Liver (tissue), 9 donors: ENCODE data around the gene POU3F3. TPM values are rescaled to one million over a fixed set of nuclear protein-coding genes. Genes with fewer than 3 reads are reported as not detected.

Source experiments
- DNase-seq: peaks from one replicate; pipeline ENCODE4 v3.0.0-alpha.2; 2017; ENCODE audit warnings: low spot score
- H3K27ac ChIP-seq, 2 donors: one replicate each; pipeline ENCODE4 v1.7.0; 2013; ENCODE audit warnings: inconsistent platforms in 2 of 2, low read length in 2 of 2, control low read depth in 1 of 2, low read depth in 1 of 2, mild to moderate bottlenecking in 1 of 2
- H3K27me3 ChIP-seq, 4 donors: one replicate each; pipeline versions ENCODE4 v1.6.1 to v1.7.0; 2013; ENCODE audit warnings: low read length in 3 of 4, inconsistent platforms in 1 of 4, mild to moderate bottlenecking in 1 of 4, moderate library complexity in 1 of 4; ENCODE audit not compliant: control insufficient read depth in 4 of 4, insufficient read depth in 4 of 4
- H3K36me3 ChIP-seq, 4 donors: one replicate each; pipeline versions ENCODE4 v1.6.1 to v1.7.0; 2013; ENCODE audit warnings: low read length in 3 of 4, mild to moderate bottlenecking in 3 of 4, low read depth in 1 of 4, moderate library complexity in 1 of 4; ENCODE audit not compliant: control insufficient read depth in 4 of 4, insufficient read depth in 3 of 4
- H3K4me1 ChIP-seq, 4 donors: one replicate each; pipeline versions ENCODE4 v1.6.1 to v1.7.0; 2013; ENCODE audit warnings: low read length in 3 of 4, mild to moderate bottlenecking in 3 of 4, moderate library complexity in 1 of 4; ENCODE audit not compliant: control insufficient read depth in 4 of 4, insufficient read depth in 4 of 4
- H3K4me3 ChIP-seq, 3 donors: one replicate each; pipeline versions ENCODE4 v1.6.1 to v1.7.0; 2013; ENCODE audit warnings: low read length in 3 of 3, control low read depth in 1 of 3, low read depth in 1 of 3, mild to moderate bottlenecking in 1 of 3
- H3K9ac ChIP-seq, 2 donors: one replicate each; pipeline ENCODE4 v1.7.0; 2013; ENCODE audit warnings: low read length in 2 of 2, mild to moderate bottlenecking in 2 of 2, moderate library complexity in 2 of 2, control low read depth in 1 of 2, low read depth in 1 of 2
- H3K9me3 ChIP-seq, 4 donors: one replicate each; pipeline versions ENCODE4 v1.6.1 to v1.7.0; 2013; ENCODE audit warnings: low read length in 3 of 4; ENCODE audit not compliant: control insufficient read depth in 4 of 4
- ATF3 ChIP-seq: IDR thresholded peaks from 2 replicates; pipeline ENCODE4 v1.6.1; 2016; ENCODE audit warnings: antibody characterized with exemption
- CTCF ChIP-seq: fragments of 150-350 bp; IDR thresholded peaks from 2 replicates; pipeline ENCODE4 v1.5.1; 2017; ENCODE audit warnings: improper control_type of control experiment, low read depth, low read length; ENCODE audit not compliant: missing input control
- EGR1 ChIP-seq, 2 donors: IDR thresholded peaks; 2 replicates each; pipeline ENCODE4 v1.6.1; 2016 to 2018; ENCODE audit warnings: antibody characterized with exemption in 2 of 2, low read depth in 2 of 2
- FOXA1 ChIP-seq: IDR thresholded peaks from 2 replicates; pipeline ENCODE4 v1.6.1; 2016; ENCODE audit warnings: antibody characterized with exemption
- FOXA2 ChIP-seq: IDR thresholded peaks from 2 replicates; pipeline ENCODE4 v1.6.1; 2016; ENCODE audit warnings: antibody characterized with exemption
- GABPA ChIP-seq, 2 donors: IDR thresholded peaks in 1 of 2; conservative IDR thresholded peaks in 1 of 2; 2 replicates each; pipeline ENCODE4 v1.6.1; 2016; ENCODE audit warnings: antibody characterized with exemption in 2 of 2, mild to moderate bottlenecking in 1 of 2, moderate library complexity in 1 of 2
- HNF4A ChIP-seq, 2 donors: conservative IDR thresholded peaks; 2 replicates each; pipeline ENCODE4 v1.6.1; 2016; ENCODE audit warnings: antibody characterized with exemption in 2 of 2, mild to moderate bottlenecking in 2 of 2
- NR2F2 ChIP-seq: IDR thresholded peaks from 2 replicates; pipeline ENCODE4 v1.6.1; 2016; ENCODE audit warnings: antibody characterized with exemption
- RAD21 ChIP-seq, 2 donors: IDR thresholded peaks; 2 replicates each; pipeline ENCODE4 v1.6.1; 2016; ENCODE audit warnings: antibody characterized with exemption in 2 of 2, mild to moderate bottlenecking in 2 of 2
- REST ChIP-seq: IDR thresholded peaks from 2 replicates; pipeline ENCODE4 v1.6.1; 2016; ENCODE audit warnings: antibody characterized with exemption, mild to moderate bottlenecking
- SP1 ChIP-seq: IDR thresholded peaks from 2 replicates; pipeline ENCODE4 v1.6.1; 2018; ENCODE audit warnings: antibody characterized with exemption, mild to moderate bottlenecking
- TAF1 ChIP-seq: conservative IDR thresholded peaks from 2 replicates; pipeline ENCODE4 v1.6.1; 2016; ENCODE audit warnings: antibody characterized with exemption, mild to moderate bottlenecking
- YY1 ChIP-seq: IDR thresholded peaks from 2 replicates; pipeline ENCODE4 v1.6.1; 2016; ENCODE audit warnings: antibody characterized with exemption, mild to moderate bottlenecking
- ZBTB33 ChIP-seq: IDR thresholded peaks from 2 replicates; pipeline ENCODE4 v1.6.1; 2016; ENCODE audit warnings: antibody characterized with exemption
- WGBS: extraction: QIAGEN DNeasy Blood & Tissue Kit; methylation state at CpG from one replicate; pipeline ENCODE4 v1.1.7; 2013; 5-methylcytosine and 5-hydroxymethylcytosine counted together
- polyA plus RNA-seq, 2 donors: library from polyadenylated mRNA; stranded (reverse) in 1 of 2; unstranded in 1 of 2; fragments of 200-250 nt in 1 of 2; fragments of >200 nt in 1 of 2; fragmentation: Nextera tagmentation in 1 of 2; extraction: Ambion mirVana in 1 of 2; gene quantifications; one replicate each; pipeline versions ENCODE4 v1.2.1 to v1.2.3, GENCODE V29; 2013 to 2015
- total RNA-seq, 2 donors: library from RNA; depleted of rRNA; stranded (reverse); fragments of >200 nt; gene quantifications; one replicate each; pipeline ENCODE4 v1.2.3, GENCODE V29; 2014
- donor health status: healthy.
- donor health status: healthy.
- donor health status: healthy.
- donor health status: healthy.
- donor health status: healthy.

The POU3F3 gene
- total and polyA plus RNA-seq, 4 donors: not detected

GRCh38 chr2:104849101-104849500 lies 4.8 kb upstream of the POU3F3 start (continued):
- TF ChIP-seq REST: no peak
- no peak for TF ChIP-seq YY1

- Histone ChIP-seq H3K36me3 (no peaks in the 10 kb centered on the region), H3K4me3 (no peak overlapping the region), H3K27ac (no peak overlapping the region), H3K4me1 (peaks cover 8 to 25% (median 18%) of the 10 kb centered on the region in 4 donors), H3K9me3 (no peaks in the 10 kb centered on the region), H3K9ac (no peak overlapping the region), H3K27me3 (peaks cover 5 to 41% (median 23%) of the 10 kb centered on the region in 4 donors)
- 7% methylated on average over 7 of the region's 7 CpGs for WGBS
- TF ChIP-seq RAD21 (IDR thresholded peaks at IDR 0.05): peak; percentile 73 to 82
- peak; percentile 76 for TF ChIP-seq CTCF
- no peak for TF ChIP-seq YY1
- peak; percentile 65 for DNase-seq
Measured at GRCh38 chr2:104849618-104850141, 4.2 kb upstream of the POU3F3 start.

- Histone ChIP-seq H3K9ac (no peak overlapping the region), H3K4me1 (peaks cover 7 to 26% (median 19%) of the 10 kb centered on the region in 4 donors), H3K36me3 (no peaks in the 10 kb centered on the region), H3K9me3 (no peaks in the 10 kb centered on the region), H3K27ac (no peak overlapping the region), H3K4me3 (no peak overlapping the region), H3K27me3 (peaks cover 5 to 39% (median 20%) of the 10 kb centered on the region in 4 donors)
- 9% methylated on average over 9 of the region's 9 CpGs for WGBS
- DNase-seq: no peak
- TF ChIP-seq ATF3: no peak
- TF ChIP-seq EGR1 (IDR thresholded peaks at IDR 0.05; ENCODE audit: low read depth in 2 of 2): no peak
- TF ChIP-seq HNF4A (conservative IDR thresholded peaks at IDR 0.05): no peak
- TF ChIP-seq YY1: no peak
- TF ChIP-seq RAD21 (IDR thresholded peaks at IDR 0.05): no peak
- TF ChIP-seq GABPA (IDR thresholded peaks at IDR 0.05 in 1 of 2, conservative IDR thresholded peaks at IDR 0.05 in 1 of 2): no peak
- no peak for TF ChIP-seq NR2F2
- TF ChIP-seq FOXA1: no peak
- no peak for TF ChIP-seq CTCF
- no peak for TF ChIP-seq SP1
- no peak for TF ChIP-seq ZBTB33
- TF ChIP-seq TAF1: no peak
- TF ChIP-seq FOXA2: no peak
Measured at GRCh38 chr2:104850361-104851290, 3.3 kb upstream of the POU3F3 start.
